C4-2B (cell line): ENCODE measurements around the gene FHL2.

Experiments
- ZFX ChIP-seq: fragments of 450-650 bp; IDR thresholded peaks from 2 replicates; pipeline ENCODE4 v1.6.1; 2017
- TF ChIP-seq, protein P1 (sequence below): fragments of 450-650 bp; conservative IDR thresholded peaks from 2 replicates; pipeline ENCODE4 v1.5.1; 2017; ENCODE audit warnings: mild to moderate bottlenecking

DNA sequence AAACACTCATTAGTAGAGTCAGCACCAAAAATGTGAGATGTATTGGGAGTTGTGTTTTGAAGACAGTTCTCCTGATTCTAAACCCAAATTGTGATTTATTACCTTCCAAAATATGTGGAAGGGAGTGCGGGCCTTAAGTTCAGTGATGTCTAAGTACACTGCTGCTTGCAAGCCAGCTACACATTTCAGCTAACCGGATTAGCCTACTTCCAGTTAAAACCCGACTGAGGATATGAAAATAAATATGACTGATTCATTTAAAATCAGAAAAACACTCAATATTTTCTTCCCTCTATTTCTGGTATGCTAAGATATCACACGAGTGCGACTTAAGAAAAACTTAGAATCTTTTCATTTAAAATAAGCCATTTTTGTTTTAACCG lies 907 bp downstream of the FHL2 start:
- TF ChIP-seq, protein P1, sequence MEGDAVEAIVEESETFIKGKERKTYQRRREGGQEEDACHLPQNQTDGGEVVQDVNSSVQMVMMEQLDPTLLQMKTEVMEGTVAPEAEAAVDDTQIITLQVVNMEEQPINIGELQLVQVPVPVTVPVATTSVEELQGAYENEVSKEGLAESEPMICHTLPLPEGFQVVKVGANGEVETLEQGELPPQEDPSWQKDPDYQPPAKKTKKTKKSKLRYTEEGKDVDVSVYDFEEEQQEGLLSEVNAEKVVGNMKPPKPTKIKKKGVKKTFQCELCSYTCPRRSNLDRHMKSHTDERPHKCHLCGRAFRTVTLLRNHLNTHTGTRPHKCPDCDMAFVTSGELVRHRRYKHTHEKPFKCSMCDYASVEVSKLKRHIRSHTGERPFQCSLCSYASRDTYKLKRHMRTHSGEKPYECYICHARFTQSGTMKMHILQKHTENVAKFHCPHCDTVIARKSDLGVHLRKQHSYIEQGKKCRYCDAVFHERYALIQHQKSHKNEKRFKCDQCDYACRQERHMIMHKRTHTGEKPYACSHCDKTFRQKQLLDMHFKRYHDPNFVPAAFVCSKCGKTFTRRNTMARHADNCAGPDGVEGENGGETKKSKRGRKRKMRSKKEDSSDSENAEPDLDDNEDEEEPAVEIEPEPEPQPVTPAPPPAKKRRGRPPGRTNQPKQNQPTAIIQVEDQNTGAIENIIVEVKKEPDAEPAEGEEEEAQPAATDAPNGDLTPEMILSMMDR: no peak
- TF ChIP-seq ZFX: no peak
